ENCODE measurements around the gene MARCKS. TPM values are rescaled to one million over a fixed set of nuclear protein-coding genes. Genes with fewer than 3 reads are reported as not detected.

Gene MARCKS
- polyA plus RNA-seq, 1 donor (not counting 4 experiments of a cell fraction or from before 2014, with no cell fraction given) = 50.8 TPM

DNA sequence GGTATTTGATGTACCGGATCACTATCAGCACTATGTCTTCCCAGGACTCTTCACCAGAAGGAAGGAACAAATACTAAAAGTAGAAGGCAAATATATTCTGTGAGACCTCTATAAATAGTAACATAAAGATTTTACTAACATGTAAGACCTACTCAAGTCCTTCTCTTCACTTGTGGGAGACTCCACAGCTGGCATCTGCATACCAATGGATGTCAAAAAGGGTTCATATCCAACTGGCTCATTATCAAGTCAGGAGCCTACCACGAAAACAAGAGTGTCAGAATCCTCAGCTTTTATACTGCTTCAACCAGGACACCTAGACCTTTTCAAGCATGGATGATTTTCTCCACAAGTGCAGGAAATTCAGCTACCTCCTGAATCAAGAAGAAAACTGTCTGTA, 20.0 kb upstream of the MARCKS start:
- dilution Hi-C loops (cut with MboI; ENCODE audit: extremely low pct_ligation_motif_present, low sequenced_read_pairs) = no loop called here

DNA sequence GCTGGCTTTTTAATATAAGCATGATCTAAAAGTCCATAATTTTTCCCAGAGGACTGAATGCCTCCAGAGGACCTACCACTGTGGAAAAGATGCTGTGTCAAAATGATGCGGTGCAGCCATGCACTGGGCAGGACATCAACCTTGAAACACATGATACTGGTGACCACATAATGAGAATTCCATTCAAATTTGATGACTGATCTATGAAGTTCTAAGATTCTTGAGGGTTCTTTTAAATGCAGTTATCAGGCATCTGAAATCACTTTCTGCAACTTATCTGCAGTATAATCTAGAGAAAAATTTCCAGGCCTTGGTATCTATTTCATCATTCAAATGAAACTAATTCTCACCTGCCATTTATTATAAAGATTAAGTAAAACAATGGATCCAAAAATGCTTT, 15.0 kb upstream of the MARCKS start:
- no peak for FAIRE-seq
- TF ChIP-seq, protein P1, sequence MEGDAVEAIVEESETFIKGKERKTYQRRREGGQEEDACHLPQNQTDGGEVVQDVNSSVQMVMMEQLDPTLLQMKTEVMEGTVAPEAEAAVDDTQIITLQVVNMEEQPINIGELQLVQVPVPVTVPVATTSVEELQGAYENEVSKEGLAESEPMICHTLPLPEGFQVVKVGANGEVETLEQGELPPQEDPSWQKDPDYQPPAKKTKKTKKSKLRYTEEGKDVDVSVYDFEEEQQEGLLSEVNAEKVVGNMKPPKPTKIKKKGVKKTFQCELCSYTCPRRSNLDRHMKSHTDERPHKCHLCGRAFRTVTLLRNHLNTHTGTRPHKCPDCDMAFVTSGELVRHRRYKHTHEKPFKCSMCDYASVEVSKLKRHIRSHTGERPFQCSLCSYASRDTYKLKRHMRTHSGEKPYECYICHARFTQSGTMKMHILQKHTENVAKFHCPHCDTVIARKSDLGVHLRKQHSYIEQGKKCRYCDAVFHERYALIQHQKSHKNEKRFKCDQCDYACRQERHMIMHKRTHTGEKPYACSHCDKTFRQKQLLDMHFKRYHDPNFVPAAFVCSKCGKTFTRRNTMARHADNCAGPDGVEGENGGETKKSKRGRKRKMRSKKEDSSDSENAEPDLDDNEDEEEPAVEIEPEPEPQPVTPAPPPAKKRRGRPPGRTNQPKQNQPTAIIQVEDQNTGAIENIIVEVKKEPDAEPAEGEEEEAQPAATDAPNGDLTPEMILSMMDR (optimal IDR thresholded peaks at IDR 0.05 in 1 of 3, IDR thresholded peaks at IDR 0.05 in 1 of 3, conservative IDR thresholded peaks at IDR 0.05 in 1 of 3; ENCODE audit: extremely low read depth in 1 of 3, insufficient read depth in 2 of 3, low read length in 3 of 3) = no peak
- TF ChIP-seq EZH2 (IDR thresholded peaks at IDR 0.05; ENCODE audit: low read length) = no peak
- dilution Hi-C loops (cut with MboI; ENCODE audit: extremely low pct_ligation_motif_present, low sequenced_read_pairs) = no loop called here

More for the DNA sequence above, 20.0 kb upstream of the MARCKS start:
- Histone ChIP-seq H3K36me3 (ENCODE audit: control insufficient read depth in 2 of 2, extremely low read depth in 1 of 2, insufficient read depth in 2 of 2, low read length in 2 of 2) (no peaks in the 10 kb centered on the region), H3K9ac (ENCODE audit: control insufficient read depth, extremely low read depth, insufficient read depth, low read length) (no peak overlapping the region), H4K20me1 (ENCODE audit: control insufficient read depth, extremely low read depth, insufficient read depth, low read length) (no peaks in the 10 kb centered on the region), H3K27ac (ENCODE audit: control insufficient read depth, insufficient read depth, low read length) (no peak overlapping the region), H3K9me1 (ENCODE audit: control insufficient read depth, extremely low read depth, insufficient read depth, low read length) (no peaks in the 10 kb centered on the region), H2AFZ (ENCODE audit: control insufficient read depth, low read length) (no peak overlapping the region), H3K27me3 (ENCODE audit: control insufficient read depth, extremely low read depth, insufficient read depth, low read length) (no peaks in the 10 kb centered on the region), H3K4me1 (ENCODE audit: control insufficient read depth, extremely low read depth, insufficient read depth, low read length) (no peaks in the 10 kb centered on the region), H3K79me2 (ENCODE audit: control insufficient read depth, insufficient read depth, low read length) (no peaks in the 10 kb centered on the region), H3K4me2 (ENCODE audit: control insufficient read depth, extremely low read depth, insufficient read depth, low read depth, low read length) (no peak overlapping the region), H3K4me3 (ENCODE audit: control insufficient read depth in 2 of 3, extremely low read depth in 1 of 3, insufficient read depth in 2 of 3, low read depth in 1 of 3, low read length in 3 of 3) (no peak overlapping the region), H3K9me3 (ENCODE audit: control insufficient read depth, low read depth, low read length) (no peaks in the 10 kb centered on the region)
- TF ChIP-seq, protein P1 (optimal IDR thresholded peaks at IDR 0.05 in 1 of 3, IDR thresholded peaks at IDR 0.05 in 1 of 3, conservative IDR thresholded peaks at IDR 0.05 in 1 of 3; ENCODE audit: extremely low read depth in 1 of 3, insufficient read depth in 2 of 3, low read length in 3 of 3) = no peak
- no peak for TF ChIP-seq EZH2 (IDR thresholded peaks at IDR 0.05; ENCODE audit: low read length)
- DNase-seq (ENCODE audit: low read depth, low spot score) (no peak), FAIRE-seq (no peak)

More for the DNA sequence above, 15.0 kb upstream of the MARCKS start:
- no peaks in the 10 kb centered on the region for H3K27me3 ChIP-seq (ENCODE audit: control insufficient read depth, extremely low read depth, insufficient read depth, low read length)
- no peaks in the 10 kb centered on the region for H3K79me2 ChIP-seq (ENCODE audit: control insufficient read depth, insufficient read depth, low read length)
- H3K27ac ChIP-seq (ENCODE audit: control insufficient read depth, insufficient read depth, low read length) = no peak overlapping the region
- no peaks in the 10 kb centered on the region for H3K4me1 ChIP-seq (ENCODE audit: control insufficient read depth, extremely low read depth, insufficient read depth, low read length)
- no peak for DNase-seq (ENCODE audit: low read depth, low spot score)
- no peak overlapping the region for H3K9ac ChIP-seq (ENCODE audit: control insufficient read depth, extremely low read depth, insufficient read depth, low read length)
- no peaks in the 10 kb centered on the region for H3K36me3 ChIP-seq (ENCODE audit: control insufficient read depth in 2 of 2, extremely low read depth in 1 of 2, insufficient read depth in 2 of 2, low read length in 2 of 2)
- H3K4me3 ChIP-seq (ENCODE audit: control insufficient read depth in 2 of 3, extremely low read depth in 1 of 3, insufficient read depth in 2 of 3, low read depth in 1 of 3, low read length in 3 of 3) = no peak overlapping the region
- no peak overlapping the region for H2AFZ ChIP-seq (ENCODE audit: control insufficient read depth, low read length)
- H3K9me3 ChIP-seq (ENCODE audit: control insufficient read depth, low read depth, low read length) = no peaks in the 10 kb centered on the region
- H3K4me2 ChIP-seq (ENCODE audit: control insufficient read depth, extremely low read depth, insufficient read depth, low read depth, low read length) = no peak overlapping the region
- H3K9me1 ChIP-seq (ENCODE audit: control insufficient read depth, extremely low read depth, insufficient read depth, low read length) = no peaks in the 10 kb centered on the region
- no peaks in the 10 kb centered on the region for H4K20me1 ChIP-seq (ENCODE audit: control insufficient read depth, extremely low read depth, insufficient read depth, low read length)

Data from keratinocyte (primary cell).